ENCODE measurements around the gene ALDH5A1.

DNA sequence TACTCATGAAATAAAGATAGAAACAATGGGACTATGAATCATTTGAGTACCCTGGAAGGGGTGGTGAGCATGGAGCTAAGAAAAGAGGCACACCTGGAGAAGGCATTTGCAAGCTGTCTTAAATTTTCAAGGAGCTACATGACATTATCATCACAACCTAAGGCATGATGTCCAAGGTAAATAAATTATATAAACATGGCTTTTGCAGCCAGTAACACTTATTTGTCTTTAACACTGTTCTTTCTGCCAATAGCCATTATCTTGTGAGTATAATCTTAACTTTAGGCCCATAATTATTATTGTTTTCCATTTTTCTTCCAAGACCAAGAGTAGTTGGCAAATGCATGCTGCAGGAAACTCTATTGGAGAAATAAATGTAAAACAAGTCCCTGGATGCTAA is 63.7 kb downstream of the ALDH5A1 start:
- TF ChIP-seq, protein P1, sequence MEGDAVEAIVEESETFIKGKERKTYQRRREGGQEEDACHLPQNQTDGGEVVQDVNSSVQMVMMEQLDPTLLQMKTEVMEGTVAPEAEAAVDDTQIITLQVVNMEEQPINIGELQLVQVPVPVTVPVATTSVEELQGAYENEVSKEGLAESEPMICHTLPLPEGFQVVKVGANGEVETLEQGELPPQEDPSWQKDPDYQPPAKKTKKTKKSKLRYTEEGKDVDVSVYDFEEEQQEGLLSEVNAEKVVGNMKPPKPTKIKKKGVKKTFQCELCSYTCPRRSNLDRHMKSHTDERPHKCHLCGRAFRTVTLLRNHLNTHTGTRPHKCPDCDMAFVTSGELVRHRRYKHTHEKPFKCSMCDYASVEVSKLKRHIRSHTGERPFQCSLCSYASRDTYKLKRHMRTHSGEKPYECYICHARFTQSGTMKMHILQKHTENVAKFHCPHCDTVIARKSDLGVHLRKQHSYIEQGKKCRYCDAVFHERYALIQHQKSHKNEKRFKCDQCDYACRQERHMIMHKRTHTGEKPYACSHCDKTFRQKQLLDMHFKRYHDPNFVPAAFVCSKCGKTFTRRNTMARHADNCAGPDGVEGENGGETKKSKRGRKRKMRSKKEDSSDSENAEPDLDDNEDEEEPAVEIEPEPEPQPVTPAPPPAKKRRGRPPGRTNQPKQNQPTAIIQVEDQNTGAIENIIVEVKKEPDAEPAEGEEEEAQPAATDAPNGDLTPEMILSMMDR (IDR thresholded peaks at IDR 0.05): no peak
- no peak for TF ChIP-seq EZH2 (IDR thresholded peaks at IDR 0.05; ENCODE audit: borderline replicate concordance, insufficient read depth, low read depth, low read length, poor library complexity, severe bottlenecking)

Data from B cell (primary cell).